ENCODE results near the gene ATPAF1.
"Not testable (repeated sequence)": the region's sequence is repeated elsewhere in the genome, so short reads cannot be mapped to it uniquely, and the experiment has no call there.

ATPAF1 gene

GRCh38 chr1:46694676-46695075, 26.5 kb upstream of the ATPAF1 start:
- TF ChIP-seq, protein P1, sequence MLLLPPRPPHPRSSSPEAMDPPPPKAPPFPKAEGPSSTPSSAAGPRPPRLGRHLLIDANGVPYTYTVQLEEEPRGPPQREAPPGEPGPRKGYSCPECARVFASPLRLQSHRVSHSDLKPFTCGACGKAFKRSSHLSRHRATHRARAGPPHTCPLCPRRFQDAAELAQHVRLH (tag by site-specific recombination; IDR thresholded peaks at IDR 0.05): peak; percentile 50; the same call in 1 of the 2 replicates
- TF ChIP-seq ZNF146 (tag by site-specific recombination; IDR thresholded peaks at IDR 0.05): peak; percentile 99

DNA sequence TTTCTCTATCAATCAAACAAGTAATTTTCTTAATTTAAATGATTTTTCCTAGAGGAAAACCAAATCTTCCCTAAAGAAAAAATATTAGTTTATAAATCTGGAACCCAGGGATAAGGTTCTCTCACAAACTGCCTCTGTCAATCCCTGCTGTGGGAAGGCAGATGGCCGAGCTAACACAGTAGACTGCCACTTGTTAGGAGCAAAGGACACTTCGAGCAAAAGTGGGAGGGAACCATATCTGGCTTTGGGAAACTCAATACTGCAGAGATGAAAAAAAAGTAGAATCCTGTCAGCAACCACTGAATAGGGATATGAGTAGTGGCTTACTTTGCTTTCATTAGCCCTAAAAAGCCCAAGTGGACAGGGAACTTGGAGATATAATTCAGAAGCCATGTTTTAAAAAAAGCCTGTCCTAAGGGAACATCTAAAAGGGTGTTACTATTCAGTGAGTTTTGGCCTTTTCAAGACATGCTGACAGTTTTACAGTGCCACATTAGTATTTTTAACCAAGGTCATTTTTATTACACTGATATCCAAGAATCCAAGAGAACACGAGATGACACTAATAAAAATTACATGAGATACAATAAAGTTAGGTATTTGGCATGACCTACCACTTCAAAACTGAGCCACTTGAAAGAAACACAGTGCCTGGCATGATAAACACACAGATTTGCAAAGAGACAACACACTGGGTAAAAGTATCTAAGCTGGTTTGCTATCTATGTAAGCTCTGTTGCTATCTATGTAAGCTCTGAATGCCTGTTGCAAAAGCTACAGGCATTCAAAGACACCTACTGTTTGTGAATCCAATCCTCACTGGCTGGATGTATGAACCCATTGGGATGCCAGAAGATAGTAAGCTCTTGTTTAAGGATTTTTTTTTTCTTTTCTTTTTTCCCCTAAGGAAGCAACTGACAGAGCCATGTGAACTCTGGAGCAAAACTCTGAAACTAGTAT, 24.9 kb upstream of the ATPAF1 start:
- ChIA-PET POLR2A (no interaction called here), CTCF (no interaction called here)
- H3K27ac ChIP-seq (ENCODE audit: extremely low read depth, low read depth, low read length): no peak overlapping the region
- H3K36me3 ChIP-seq (ENCODE audit: control insufficient read depth in 2 of 2, insufficient read depth in 1 of 2, low read length in 2 of 2): peaks cover 2 to 84% of the 10 kb centered on the region in 2 experiments
- H3K9me3 ChIP-seq (ENCODE audit: control insufficient read depth, insufficient read depth, low read depth, low read length): no peaks in the 10 kb centered on the region
- no peak for TF ChIP-seq ZNF701 (tag by site-specific recombination; IDR thresholded peaks at IDR 0.05)
- TF ChIP-seq ZNF112 (tag by site-specific recombination; IDR thresholded peaks at IDR 0.05): no peak
- TF ChIP-seq YY1 (tag by site-specific recombination; IDR thresholded peaks at IDR 0.05): no peak
- no peak for TF ChIP-seq ZNF785 (tag by site-specific recombination; IDR thresholded peaks at IDR 0.05)
- TF ChIP-seq ZNF211 (tag by site-specific recombination; IDR thresholded peaks at IDR 0.05; ENCODE audit: low read depth): no peak
- TF ChIP-seq ZNF366 (tag by site-specific recombination; conservative IDR thresholded peaks at IDR 0.05): no peak
- peak; percentile 16; the same call in 1 of the 2 replicates for TF ChIP-seq ZBTB17 (tag by site-specific recombination; IDR thresholded peaks at IDR 0.05)
- TF ChIP-seq ZNF174 (tag by site-specific recombination; IDR thresholded peaks at IDR 0.05): no peak
- TF ChIP-seq MYNN (tag by site-specific recombination; IDR thresholded peaks at IDR 0.05; ENCODE audit: borderline replicate concordance): no peak
- TF ChIP-seq ZXDB (tag by site-specific recombination; IDR thresholded peaks at IDR 0.05): no peak
- TF ChIP-seq ZNF416 (tag by site-specific recombination; IDR thresholded peaks at IDR 0.05): no peak
- no peak for TF ChIP-seq ZNF302 (tag by site-specific recombination; IDR thresholded peaks at IDR 0.05; ENCODE audit: low read depth)
- TF ChIP-seq GLI4 (tag by site-specific recombination; IDR thresholded peaks at IDR 0.05): no peak
- TF ChIP-seq SETDB1 (IDR thresholded peaks at IDR 0.05; ENCODE audit: insufficient read length, low read length): no peak
- no peak for TF ChIP-seq ZNF600 (tag by site-specific recombination; IDR thresholded peaks at IDR 0.05)
- TF ChIP-seq OSR2 (tag by site-specific recombination; IDR thresholded peaks at IDR 0.05): 0 out of 2 replicates have a peak, but pooled peaks have one; percentile 18
- no peak for TF ChIP-seq ZNF354C (tag by site-specific recombination; IDR thresholded peaks at IDR 0.05; ENCODE audit: borderline replicate concordance, low read depth)
- peak; percentile 85 for TF ChIP-seq PRDM6 (tag by site-specific recombination; IDR thresholded peaks at IDR 0.05)
- peak; percentile 83 for TF ChIP-seq FEZF1 (tag by site-specific recombination; IDR thresholded peaks at IDR 0.05)
- no peak for TF ChIP-seq OVOL3 (tag by site-specific recombination; IDR thresholded peaks at IDR 0.05)
- no peak for TF ChIP-seq SALL2 (tag by site-specific recombination; IDR thresholded peaks at IDR 0.05; ENCODE audit: borderline replicate concordance)
- peak; percentile 27; the same call in 1 of the 2 replicates for TF ChIP-seq SCRT1 (tag by site-specific recombination; IDR thresholded peaks at IDR 0.05; ENCODE audit: borderline replicate concordance)
- no peak for TF ChIP-seq BCL11B (tag by site-specific recombination; IDR thresholded peaks at IDR 0.05; ENCODE audit: low read depth)
- TF ChIP-seq BCL11A (tag by site-specific recombination; IDR thresholded peaks at IDR 0.05; ENCODE audit: low read depth): no peak
- no peak for TF ChIP-seq ZNF544 (tag by site-specific recombination; IDR thresholded peaks at IDR 0.05)
- TF ChIP-seq ZNF548 (tag by site-specific recombination; IDR thresholded peaks at IDR 0.05): no peak
- no peak for TF ChIP-seq KLF16 (tag by site-specific recombination; IDR thresholded peaks at IDR 0.05)
- no peak for TF ChIP-seq GLI2 (tag by site-specific recombination; IDR thresholded peaks at IDR 0.05; ENCODE audit: borderline replicate concordance, low read depth)
- 0 out of 2 replicates have a peak, but pooled peaks have one; percentile 16 for TF ChIP-seq ZBTB8A (tag by site-specific recombination; IDR thresholded peaks at IDR 0.05)
- H3K4me1 ChIP-seq (ENCODE audit: control insufficient read depth, insufficient read depth, low read length): no peaks in the 10 kb centered on the region
- no peak overlapping the region for H3K4me3 ChIP-seq (ENCODE audit: low read depth, low read length)

More at GRCh38 chr1:46694676-46695075, 26.5 kb upstream of the ATPAF1 start:
- H3K4me3 ChIP-seq (ENCODE audit: low read depth, low read length); CTCF ChIA-PET; H3K9me3 ChIP-seq (ENCODE audit: control insufficient read depth, insufficient read depth, low read depth, low read length); H3K4me1 ChIP-seq (ENCODE audit: control insufficient read depth, insufficient read depth, low read length); POLR2A ChIA-PET; H3K27ac ChIP-seq (ENCODE audit: extremely low read depth, low read depth, low read length): not testable (repeated sequence)
- peaks cover 0 to 83% of the 10 kb centered on the region in 2 experiments; a peak in 2 of 3 replicates for H3K36me3 ChIP-seq (ENCODE audit: control insufficient read depth in 2 of 2, insufficient read depth in 1 of 2, low read length in 2 of 2)

Data from HEK293 (cell line).